Measurements from ENCODE around the gene DHX40.

DHX40 gene

GRCh38 chr17:59631276-59631675, 65.9 kb downstream of the DHX40 start:
- TF ChIP-seq ZNF274 (IDR thresholded peaks at IDR 0.05; ENCODE audit: low read depth, low read length) (no peak), SUZ12 (IDR thresholded peaks at IDR 0.05; ENCODE audit: extremely low read depth, insufficient read depth, insufficient read length) (no peak), YY1 (IDR thresholded peaks at IDR 0.05; ENCODE audit: insufficient read depth, insufficient read length) (no peak)
- Histone ChIP-seq H3K36me3 (ENCODE audit: insufficient read depth, insufficient read length, low read length) (peaks cover 32% of the 10 kb centered on the region), H3K27me3 (ENCODE audit: insufficient read depth, insufficient read length) (no peaks in the 10 kb centered on the region), H3K9me3 (ENCODE audit: insufficient read depth, low read length) (no peaks in the 10 kb centered on the region), H3K9ac (ENCODE audit: insufficient read length, low read depth) (no peak overlapping the region), H3K4me3 (ENCODE audit: insufficient read length, low read depth) (no peak overlapping the region), H3K4me1 (ENCODE audit: insufficient read depth, insufficient read length) (no peaks in the 10 kb centered on the region)
- DNase-seq (ENCODE audit: low read depth, low spot score) = no peak

DNA sequence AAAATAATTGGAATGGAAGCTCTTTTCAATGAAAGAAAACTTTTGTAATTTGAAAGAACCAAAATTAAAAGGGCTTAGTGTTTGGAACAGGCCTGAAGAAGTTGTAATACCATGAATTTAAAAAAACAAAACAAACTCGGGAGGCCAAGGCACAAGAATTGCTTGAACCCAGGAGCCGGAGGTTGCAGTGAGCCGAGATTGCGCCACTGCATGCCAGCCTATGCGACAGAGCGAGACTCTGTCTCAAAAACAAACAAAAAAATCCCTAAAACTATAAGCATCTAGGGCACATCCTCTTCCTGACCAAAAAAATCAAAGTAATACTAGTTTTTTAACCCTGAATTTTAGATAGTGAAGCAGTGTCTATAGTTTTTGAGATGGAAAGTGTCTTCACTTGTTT, 67.0 kb downstream of the DHX40 start:
- no peak for DNase-seq (ENCODE audit: low read depth, low spot score)
- H3K9me3 ChIP-seq (ENCODE audit: insufficient read depth, low read length) = no peaks in the 10 kb centered on the region
- peaks cover 26% of the 10 kb centered on the region for H3K36me3 ChIP-seq (ENCODE audit: insufficient read depth, insufficient read length, low read length)
- no peak overlapping the region for H3K4me3 ChIP-seq (ENCODE audit: insufficient read length, low read depth)
- TF ChIP-seq YY1 (IDR thresholded peaks at IDR 0.05; ENCODE audit: insufficient read depth, insufficient read length) (no peak), SUZ12 (IDR thresholded peaks at IDR 0.05; ENCODE audit: extremely low read depth, insufficient read depth, insufficient read length) (no peak), ZNF274 (IDR thresholded peaks at IDR 0.05; ENCODE audit: low read depth, low read length) (no peak)
- no peaks in the 10 kb centered on the region for H3K27me3 ChIP-seq (ENCODE audit: insufficient read depth, insufficient read length)
- no peaks in the 10 kb centered on the region for H3K4me1 ChIP-seq (ENCODE audit: insufficient read depth, insufficient read length)
- H3K9ac ChIP-seq (ENCODE audit: insufficient read length, low read depth) = no peak overlapping the region

DNA sequence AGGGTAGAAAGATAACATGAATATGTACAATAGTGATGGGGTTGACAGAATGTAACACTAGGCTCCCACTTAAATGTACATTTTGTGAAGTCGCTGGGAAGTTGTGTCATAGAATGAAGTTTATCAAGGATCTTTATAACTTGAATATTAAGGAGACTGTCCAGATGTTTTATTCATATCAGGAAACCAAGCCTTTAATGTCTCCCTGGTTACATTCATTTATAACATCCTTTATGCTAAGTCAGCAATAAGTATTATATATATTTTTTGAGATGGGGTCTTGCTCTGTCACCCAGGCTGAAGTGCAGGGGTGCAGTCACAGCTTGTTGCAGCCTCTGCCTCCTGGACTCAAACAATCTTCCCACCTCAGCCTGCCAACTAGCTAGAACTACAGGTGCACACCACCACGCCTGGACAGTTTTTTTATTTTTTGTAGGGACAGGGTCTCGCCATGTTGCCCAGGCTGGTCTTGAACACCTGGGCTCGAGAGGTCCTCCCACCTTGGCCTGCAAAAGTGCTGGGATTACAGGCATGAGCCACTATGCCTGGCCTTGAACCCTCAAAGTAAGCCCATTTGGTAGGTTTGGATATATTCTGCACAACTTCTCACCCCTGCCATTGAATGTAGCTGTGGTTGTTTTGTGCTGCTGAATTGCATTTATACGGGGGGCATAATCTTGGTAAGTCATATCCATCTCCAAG, 68.4 kb downstream of the DHX40 start:
- no peak for DNase-seq (ENCODE audit: low read depth, low spot score)
- Histone ChIP-seq H3K9ac (ENCODE audit: insufficient read length, low read depth) (no peak overlapping the region), H3K4me1 (ENCODE audit: insufficient read depth, insufficient read length) (no peaks in the 10 kb centered on the region), H3K9me3 (ENCODE audit: insufficient read depth, low read length) (no peaks in the 10 kb centered on the region), H3K27me3 (ENCODE audit: insufficient read depth, insufficient read length) (no peaks in the 10 kb centered on the region), H3K36me3 (ENCODE audit: insufficient read depth, insufficient read length, low read length) (peaks cover 24% of the 10 kb centered on the region), H3K4me3 (ENCODE audit: insufficient read length, low read depth) (no peak overlapping the region)
- no peak for TF ChIP-seq YY1 (IDR thresholded peaks at IDR 0.05; ENCODE audit: insufficient read depth, insufficient read length)
- no peak for TF ChIP-seq ZNF274 (IDR thresholded peaks at IDR 0.05; ENCODE audit: low read depth, low read length)
- TF ChIP-seq SUZ12 (IDR thresholded peaks at IDR 0.05; ENCODE audit: extremely low read depth, insufficient read depth, insufficient read length) = no peak

DNA sequence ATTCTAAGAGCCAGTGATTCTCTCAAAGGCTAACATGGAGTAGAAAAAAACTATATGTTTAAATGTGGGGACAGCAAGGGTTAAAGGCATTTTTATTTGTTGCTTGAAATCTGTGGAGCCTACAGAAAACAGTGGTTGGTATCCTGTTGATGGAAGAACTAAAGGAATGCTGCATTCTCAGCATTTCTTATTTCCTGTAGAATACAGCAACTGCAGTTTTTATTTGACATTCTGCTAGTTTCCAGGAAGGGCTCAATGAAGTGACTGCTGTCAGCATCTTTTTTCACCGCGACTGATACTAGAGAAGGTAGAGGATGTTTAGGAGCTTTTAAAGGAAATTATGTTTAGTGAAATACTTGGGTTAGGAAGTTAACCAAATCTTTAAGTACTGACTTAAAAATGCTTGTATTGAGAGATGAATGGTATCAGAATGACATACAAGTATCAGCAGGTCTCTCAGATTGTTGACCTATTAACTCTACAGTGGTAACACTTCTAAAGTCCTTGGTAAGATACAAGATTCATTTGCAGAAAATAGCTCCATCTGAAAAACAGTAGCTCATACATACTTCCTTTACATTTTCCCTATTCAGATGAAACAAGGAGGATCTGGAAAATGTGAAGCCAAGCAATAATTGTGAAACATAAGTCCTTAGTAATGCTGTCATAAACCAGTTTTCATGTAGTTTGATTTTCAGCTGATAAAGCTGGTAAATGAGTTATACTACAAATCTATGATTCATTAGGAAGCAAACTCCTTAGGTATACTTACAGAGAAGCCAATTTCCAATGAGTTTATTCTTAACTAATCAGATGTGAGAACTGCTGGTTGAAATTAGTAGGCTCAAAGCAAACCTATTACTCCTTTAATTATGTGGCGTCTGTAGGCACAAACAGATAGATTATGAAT, 69.5 kb downstream of the DHX40 start:
- Histone ChIP-seq H3K4me1 (ENCODE audit: insufficient read depth, insufficient read length) (no peaks in the 10 kb centered on the region), H3K9ac (ENCODE audit: insufficient read length, low read depth) (no peak overlapping the region), H3K9me3 (ENCODE audit: insufficient read depth, low read length) (no peaks in the 10 kb centered on the region), H3K4me3 (ENCODE audit: insufficient read length, low read depth) (no peak overlapping the region), H3K36me3 (ENCODE audit: insufficient read depth, insufficient read length, low read length) (peaks cover 23% of the 10 kb centered on the region), H3K27me3 (ENCODE audit: insufficient read depth, insufficient read length) (no peaks in the 10 kb centered on the region)
- DNase-seq (ENCODE audit: low read depth, low spot score) = no peak
- no peak for TF ChIP-seq ZNF274 (IDR thresholded peaks at IDR 0.05; ENCODE audit: low read depth, low read length)
- TF ChIP-seq YY1 (IDR thresholded peaks at IDR 0.05; ENCODE audit: insufficient read depth, insufficient read length) = no peak
- TF ChIP-seq SUZ12 (IDR thresholded peaks at IDR 0.05; ENCODE audit: extremely low read depth, insufficient read depth, insufficient read length) = no peak

DNA sequence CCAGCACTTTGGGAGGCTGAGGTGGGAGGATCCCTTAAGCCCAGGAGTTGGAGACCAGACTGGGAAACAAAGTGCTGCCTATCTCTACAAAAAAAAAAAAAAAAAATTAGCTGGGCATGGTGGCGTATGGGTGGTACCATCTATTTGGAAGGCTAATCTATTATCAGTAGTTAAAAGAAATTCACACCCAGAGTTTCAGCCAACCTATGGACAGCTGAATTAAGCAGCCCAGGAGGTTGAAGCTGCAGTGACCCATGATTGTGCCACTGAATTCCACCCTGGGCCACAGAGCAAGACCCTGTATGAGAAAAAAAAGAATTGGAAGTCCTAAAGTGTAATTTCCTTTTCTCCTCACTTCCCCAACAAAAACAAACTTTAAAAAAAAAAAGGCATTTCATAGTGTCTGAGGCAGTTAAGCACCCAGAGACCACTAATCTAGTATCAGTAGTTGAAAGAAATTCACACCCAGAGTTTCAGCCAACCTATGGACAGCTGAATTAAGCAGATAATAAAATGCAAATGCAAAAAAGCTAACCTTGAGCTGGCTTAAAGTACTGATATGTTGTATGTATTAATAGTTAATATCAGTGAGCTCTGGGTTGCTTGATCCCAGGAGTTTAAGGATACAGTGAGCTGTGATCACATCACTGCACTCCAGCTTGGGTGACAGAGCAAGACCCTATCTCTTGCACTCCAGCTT, 72.4 kb downstream of the DHX40 start:
- H3K4me1 ChIP-seq (ENCODE audit: insufficient read depth, insufficient read length) = no peaks in the 10 kb centered on the region
- H3K9me3 ChIP-seq (ENCODE audit: insufficient read depth, low read length) = no peaks in the 10 kb centered on the region
- no peak for DNase-seq (ENCODE audit: low read depth, low spot score)
- H3K36me3 ChIP-seq (ENCODE audit: insufficient read depth, insufficient read length, low read length) = peaks cover 21% of the 10 kb centered on the region
- H3K4me3 ChIP-seq (ENCODE audit: insufficient read length, low read depth) = no peak overlapping the region
- no peaks in the 10 kb centered on the region for H3K27me3 ChIP-seq (ENCODE audit: insufficient read depth, insufficient read length)
- no peak overlapping the region for H3K9ac ChIP-seq (ENCODE audit: insufficient read length, low read depth)
- no peak for TF ChIP-seq YY1 (IDR thresholded peaks at IDR 0.05; ENCODE audit: insufficient read depth, insufficient read length)
- no peak for TF ChIP-seq ZNF274 (IDR thresholded peaks at IDR 0.05; ENCODE audit: low read depth, low read length)
- TF ChIP-seq SUZ12 (IDR thresholded peaks at IDR 0.05; ENCODE audit: extremely low read depth, insufficient read depth, insufficient read length) = no peak

GRCh38 chr17:59638553-59638952, 73.1 kb downstream of the DHX40 start:
- no peak overlapping the region for H3K4me3 ChIP-seq (ENCODE audit: insufficient read length, low read depth)
- no peak for DNase-seq (ENCODE audit: low read depth, low spot score)
- H3K27me3 ChIP-seq (ENCODE audit: insufficient read depth, insufficient read length) = no peaks in the 10 kb centered on the region
- TF ChIP-seq SUZ12 (IDR thresholded peaks at IDR 0.05; ENCODE audit: extremely low read depth, insufficient read depth, insufficient read length) = no peak
- no peak for TF ChIP-seq ZNF274 (IDR thresholded peaks at IDR 0.05; ENCODE audit: low read depth, low read length)
- TF ChIP-seq YY1 (IDR thresholded peaks at IDR 0.05; ENCODE audit: insufficient read depth, insufficient read length) = no peak
- no peak overlapping the region for H3K9ac ChIP-seq (ENCODE audit: insufficient read length, low read depth)
- H3K9me3 ChIP-seq (ENCODE audit: insufficient read depth, low read length) = no peaks in the 10 kb centered on the region
- H3K4me1 ChIP-seq (ENCODE audit: insufficient read depth, insufficient read length) = no peaks in the 10 kb centered on the region
- H3K36me3 ChIP-seq (ENCODE audit: insufficient read depth, insufficient read length, low read length) = peaks cover 26% of the 10 kb centered on the region
